Endothelial cell (in vitro differentiated cells): ENCODE measurements around the gene TMEM60. TPM values are rescaled to one million over a fixed set of nuclear protein-coding genes. Genes with fewer than 3 reads are reported as not detected.

ENCODE experiments used
- DNase-seq: peaks from one replicate; pipeline ENCODE4 v3.0.0; 2021; ENCODE audit warnings: low spot score
- H3K27ac Mint-ChIP-seq: one replicate; pipeline ENCODE4 v1.8.0; 2021; ENCODE audit warnings: mixed read lengths, inconsistent platforms; ENCODE audit not compliant: unreplicated experiment
- H3K27me3 Mint-ChIP-seq: one replicate; pipeline ENCODE4 v1.8.0; 2021; ENCODE audit warnings: mild to moderate bottlenecking, moderate library complexity, mixed read lengths, inconsistent platforms; ENCODE audit not compliant: unreplicated experiment
- H3K36me3 Mint-ChIP-seq: one replicate; pipeline ENCODE4 v1.8.0; 2021; ENCODE audit warnings: mild to moderate bottlenecking, low read depth, mixed read lengths, inconsistent platforms; ENCODE audit not compliant: unreplicated experiment
- H3K4me1 Mint-ChIP-seq: one replicate; pipeline ENCODE4 v1.8.0; 2021; ENCODE audit warnings: mild to moderate bottlenecking, mixed read lengths, inconsistent platforms; ENCODE audit not compliant: unreplicated experiment
- H3K4me3 Mint-ChIP-seq: one replicate; pipeline ENCODE4 v1.8.0; 2021; ENCODE audit warnings: mild to moderate bottlenecking, mixed read lengths, inconsistent platforms; ENCODE audit not compliant: unreplicated experiment
- H3K9me3 Mint-ChIP-seq: one replicate; pipeline ENCODE4 v1.8.0; 2021; ENCODE audit warnings: mixed read lengths, inconsistent platforms; ENCODE audit not compliant: unreplicated experiment
- total RNA-seq: library from RNA; stranded (reverse); fragmentation: NEBNext Ultra II Directional; extraction: Animal tissue kit (Norgen Biotek cat#: 25700); gene quantifications from one replicate; pipeline ENCODE4 v1.2.1, GENCODE V29; 2021; ENCODE audit not compliant: unreplicated experiment
- TF ChIP-seq, protein P1 (sequence below): fragments of 200-600 bp; sonication (generic); IDR thresholded peaks from one replicate; pipeline ENCODE4 v1.5.0; 2021; ENCODE audit warnings: antibody characterized with exemption; ENCODE audit not compliant: unreplicated experiment

TMEM60 gene
- total RNA-seq, 1 donor from 2014 or later = 9.5 TPM

- Mint-ChIP-seq H3K27ac (no peak overlapping the region), H3K36me3 (peaks cover 26% of the 10 kb centered on the region), H3K4me3 (no peak overlapping the region), H3K9me3 (peaks cover 23% of the 10 kb centered on the region), H3K27me3 (peaks cover 11% of the 10 kb centered on the region), H3K4me1 (no peaks in the 10 kb centered on the region)
- no peak for DNase-seq
- TF ChIP-seq, protein P1, sequence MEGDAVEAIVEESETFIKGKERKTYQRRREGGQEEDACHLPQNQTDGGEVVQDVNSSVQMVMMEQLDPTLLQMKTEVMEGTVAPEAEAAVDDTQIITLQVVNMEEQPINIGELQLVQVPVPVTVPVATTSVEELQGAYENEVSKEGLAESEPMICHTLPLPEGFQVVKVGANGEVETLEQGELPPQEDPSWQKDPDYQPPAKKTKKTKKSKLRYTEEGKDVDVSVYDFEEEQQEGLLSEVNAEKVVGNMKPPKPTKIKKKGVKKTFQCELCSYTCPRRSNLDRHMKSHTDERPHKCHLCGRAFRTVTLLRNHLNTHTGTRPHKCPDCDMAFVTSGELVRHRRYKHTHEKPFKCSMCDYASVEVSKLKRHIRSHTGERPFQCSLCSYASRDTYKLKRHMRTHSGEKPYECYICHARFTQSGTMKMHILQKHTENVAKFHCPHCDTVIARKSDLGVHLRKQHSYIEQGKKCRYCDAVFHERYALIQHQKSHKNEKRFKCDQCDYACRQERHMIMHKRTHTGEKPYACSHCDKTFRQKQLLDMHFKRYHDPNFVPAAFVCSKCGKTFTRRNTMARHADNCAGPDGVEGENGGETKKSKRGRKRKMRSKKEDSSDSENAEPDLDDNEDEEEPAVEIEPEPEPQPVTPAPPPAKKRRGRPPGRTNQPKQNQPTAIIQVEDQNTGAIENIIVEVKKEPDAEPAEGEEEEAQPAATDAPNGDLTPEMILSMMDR = no peak
These were observed 26.9 kb upstream of the TMEM60 start for GRCh38 chr7:77825131-77825530.

DNA sequence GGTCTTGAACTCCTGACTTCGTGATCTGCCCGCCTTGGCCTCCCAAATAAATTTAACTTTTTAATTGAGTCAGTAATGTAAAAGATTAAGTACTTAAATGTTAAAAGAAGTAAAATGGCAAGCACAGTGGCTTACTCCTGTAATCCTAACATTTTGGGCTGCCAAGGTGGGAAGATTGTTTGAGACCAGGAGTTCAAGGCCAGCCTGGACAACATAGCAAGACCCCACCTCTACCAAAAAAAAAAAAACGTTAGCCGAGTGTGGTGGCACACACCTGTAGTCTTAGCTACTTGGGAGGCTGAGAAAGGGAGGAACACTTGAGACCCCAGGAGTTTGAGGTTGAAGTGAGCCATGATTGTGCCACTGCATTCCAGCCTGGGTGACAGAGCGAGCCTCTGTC is 26.4 kb upstream of the TMEM60 start:
- Mint-ChIP-seq H3K36me3 (peaks cover 29% of the 10 kb centered on the region), H3K4me3 (no peak overlapping the region), H3K27me3 (peaks cover 11% of the 10 kb centered on the region), H3K27ac (no peak overlapping the region), H3K4me1 (no peaks in the 10 kb centered on the region), H3K9me3 (peaks cover 26% of the 10 kb centered on the region)
- no peak for DNase-seq
- TF ChIP-seq, protein P1 = no peak

GRCh38 chr7:77823787-77824186 is 25.6 kb upstream of the TMEM60 start:
- Mint-ChIP-seq H3K4me1 (no peaks in the 10 kb centered on the region), H3K27me3 (peaks cover 11% of the 10 kb centered on the region), H3K36me3 (peaks cover 33% of the 10 kb centered on the region), H3K9me3 (peaks cover 30% of the 10 kb centered on the region), H3K27ac (no peak overlapping the region), H3K4me3 (no peak overlapping the region)
- DNase-seq = no peak
- TF ChIP-seq, protein P1 = no peak

- H3K4me3 Mint-ChIP-seq = no peak overlapping the region
- H3K4me1 Mint-ChIP-seq = no peaks in the 10 kb centered on the region
- peaks cover 11% of the 10 kb centered on the region for H3K27me3 Mint-ChIP-seq
- no peak overlapping the region for H3K27ac Mint-ChIP-seq
- peaks cover 30% of the 10 kb centered on the region for H3K9me3 Mint-ChIP-seq
- peaks cover 35% of the 10 kb centered on the region for H3K36me3 Mint-ChIP-seq
- no peak for DNase-seq
- TF ChIP-seq, protein P1 = no peak
These were observed 24.0 kb upstream of the TMEM60 start for GRCh38 chr7:77822269-77822668.

DNA sequence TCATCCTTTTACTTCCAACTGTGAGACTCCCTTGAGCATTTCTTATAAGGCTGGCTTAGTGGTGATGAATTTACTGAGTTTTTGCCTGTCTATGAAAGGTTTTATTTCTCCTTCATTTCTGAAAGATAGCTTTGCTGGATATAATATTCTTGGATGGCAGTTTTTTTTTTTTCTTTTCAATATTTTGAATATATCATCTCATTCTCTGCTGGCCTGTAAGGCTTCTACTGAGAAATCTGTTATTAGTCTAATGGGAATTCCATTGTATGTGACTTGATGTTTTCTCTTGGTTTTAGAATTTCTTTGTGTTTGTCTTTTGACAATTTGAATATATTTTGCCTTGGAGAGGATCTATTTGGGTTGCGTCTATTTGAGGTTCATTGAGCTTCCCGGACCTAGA is 22.7 kb upstream of the TMEM60 start:
- Mint-ChIP-seq H3K4me1 (no peaks in the 10 kb centered on the region), H3K27me3 (peaks cover 11% of the 10 kb centered on the region), H3K9me3 (peaks cover 30% of the 10 kb centered on the region), H3K36me3 (peaks cover 42% of the 10 kb centered on the region), H3K27ac (no peak overlapping the region), H3K4me3 (peak overlapping the region; percentile 37)
- TF ChIP-seq, protein P1 = no peak
- DNase-seq = no peak
